ENCODE results near the gene MUC3A. TPM values are rescaled to one million over a fixed set of nuclear protein-coding genes. Genes with fewer than 3 reads are reported as not detected.

MUC3A gene
- total and polyA plus RNA-seq, 2 of the 8 experiments (the other 6 are each of a cell fraction or from before 2014, with no cell fraction given): 15.4 to 43.9 TPM

- H4K5ac ChIP-seq (ENCODE audit: insufficient read length, low read depth, low read length): no peak overlapping the region
- H4K91ac ChIP-seq (replicated peaks; ENCODE audit: insufficient read length, low read length): no peak overlapping the region
- CTCF ChIA-PET (ENCODE audit: partially characterized antibody): interaction anchor here (0.9 to 2.6 kb wide), 7 partner anchors 8 to 271 kb away, joined by 3 to 13 read pairs (median 4); partner anchors contain the start of gene SLC12A9
These were observed 46.7 kb upstream of the MUC3A start for GRCh38 chr7:100902638-100903037.

More at GRCh38 chr7:100902638-100903037, 46.7 kb upstream of the MUC3A start:
- H3K4ac ChIP-seq (replicated peaks; ENCODE audit: insufficient read length, low read depth, low read length): no peak overlapping the region
- 100% methylated on average over 7 of the region's 7 CpGs; no CpG with 5 or more reads in 1 of the 2 experiments for WGBS, 2 experiments (ENCODE audit: extremely low coverage in 1 of 2, insufficient coverage in 1 of 2, insufficient read length in 1 of 2, insufficient replicate concordance in 2 of 2, low coverage in 1 of 2, low lambda C conversion rate in 2 of 2, missing lambda C conversion rate in 1 of 2)
- H2AK5ac ChIP-seq (ENCODE audit: low read depth, low read length): no peak overlapping the region
- POLR2A ChIA-PET (ENCODE audit: partially characterized antibody): no interaction called here
- no peak overlapping the region for H2AFZ ChIP-seq (ENCODE audit: low read length)
- no peak overlapping the region for H3K27ac ChIP-seq (ENCODE audit: low read depth, low read length)
- H4K8ac ChIP-seq (ENCODE audit: extremely low read depth, insufficient read depth, low read length): no peak overlapping the region
- no peak overlapping the region for H2BK120ac ChIP-seq (replicated peaks; ENCODE audit: low read depth, low read length)
- H4K20me1 ChIP-seq (replicated peaks in 1 of 2; ENCODE audit: control insufficient read depth in 1 of 2, insufficient read depth in 2 of 2, low read length in 2 of 2): no peaks in the 10 kb centered on the region
- no peaks in the 10 kb centered on the region for H3K79me1 ChIP-seq (ENCODE audit: low read depth, low read length)
- no peak overlapping the region for H3K9ac ChIP-seq (replicated peaks in 1 of 4; ENCODE audit: extremely low read depth in 1 of 4, low read depth in 3 of 4, low read length in 3 of 4)
- no peak overlapping the region for H2BK15ac ChIP-seq (ENCODE audit: low read length)
- no peaks in the 10 kb centered on the region; a peak in 2 of 7 replicates for H3K27me3 ChIP-seq (replicated peaks in 1 of 4; ENCODE audit: control insufficient read depth in 3 of 4, extremely low read depth in 1 of 4, insufficient read depth in 3 of 4, low read length in 3 of 4)
- no peak overlapping the region for H3K56ac ChIP-seq (replicated peaks; ENCODE audit: insufficient read length, low read depth, low read length)
- H2BK5ac ChIP-seq (ENCODE audit: low read depth, low read length): no peak overlapping the region
- H3K9me3 ChIP-seq (ENCODE audit: insufficient read depth in 2 of 2, low read depth in 1 of 2, low read length in 1 of 2): no peaks in the 10 kb centered on the region
- TF ChIP-seq POU5F1 (IDR thresholded peaks at IDR 0.05; ENCODE audit: low read depth, low read length): no peak
- TF ChIP-seq SIX5 (IDR thresholded peaks at IDR 0.05; ENCODE audit: low read depth, low read length): no peak
- TF ChIP-seq EGR1 (IDR thresholded peaks at IDR 0.05; ENCODE audit: borderline replicate concordance, low read depth, low read length): no peak
- TF ChIP-seq JUN (IDR thresholded peaks at IDR 0.05; ENCODE audit: low read depth, low read length): no peak
- TF ChIP-seq KDM4A (IDR thresholded peaks at IDR 0.05; ENCODE audit: low read depth, low read length, severe bottlenecking): no peak
- TF ChIP-seq EZH2 (IDR thresholded peaks at IDR 0.05; ENCODE audit: low read depth, low read length, severe bottlenecking): no peak
- TF ChIP-seq EP300 (IDR thresholded peaks at IDR 0.05; ENCODE audit: borderline replicate concordance in 1 of 2, low read depth in 2 of 2, low read length in 2 of 2): no peak
- TF ChIP-seq CHD2 (IDR thresholded peaks at IDR 0.05; ENCODE audit: low read length): no peak
- TF ChIP-seq TBP (IDR thresholded peaks at IDR 0.05; ENCODE audit: low read depth, low read length): no peak
- no peak for TF ChIP-seq SP2 (IDR thresholded peaks at IDR 0.05; ENCODE audit: low read length)
- TF ChIP-seq USF2 (IDR thresholded peaks at IDR 0.05; ENCODE audit: low read length): no peak
- TF ChIP-seq GTF2F1 (IDR thresholded peaks at IDR 0.05; ENCODE audit: borderline replicate concordance, low read depth, low read length): no peak
- no peak for TF ChIP-seq NANOG (IDR thresholded peaks at IDR 0.05; ENCODE audit: insufficient read depth, low read depth, low read length, poor library complexity, severe bottlenecking)
- no peak for TF ChIP-seq RBBP5 (IDR thresholded peaks at IDR 0.05; ENCODE audit: borderline replicate concordance, low read depth, low read length)
- DNase-seq (ENCODE audit: low read depth in 1 of 2, low spot score in 2 of 2) (no peak), FAIRE-seq (no peak)
- H3K14ac ChIP-seq (ENCODE audit: insufficient read length): no peak overlapping the region
- no peak overlapping the region for H3K4me3 ChIP-seq (ENCODE audit: extremely low read depth in 1 of 4, insufficient read depth in 2 of 4, low read depth in 3 of 4, low read length in 4 of 4)
- H3K23ac ChIP-seq (ENCODE audit: insufficient read length): no peak overlapping the region
- no peak overlapping the region for H3K4me2 ChIP-seq (ENCODE audit: insufficient read depth in 1 of 2, low read depth in 2 of 2, low read length in 2 of 2)
- no peaks in the 10 kb centered on the region for H3K23me2 ChIP-seq (ENCODE audit: low read depth, low read length)
- H2BK20ac ChIP-seq (ENCODE audit: low read length): no peak overlapping the region
- H3K18ac ChIP-seq (ENCODE audit: extremely low read depth, low read length): no peak overlapping the region
- H2BK12ac ChIP-seq (ENCODE audit: low read depth, low read length): no peak overlapping the region
- H3K79me2 ChIP-seq (ENCODE audit: control insufficient read depth in 1 of 2, insufficient read depth in 2 of 2, low read length in 2 of 2): no peaks in the 10 kb centered on the region
- H3K4me1 ChIP-seq (replicated peaks in 1 of 4; ENCODE audit: control insufficient read depth in 3 of 4, insufficient read depth in 4 of 4, low read length in 3 of 4): no peaks in the 10 kb centered on the region
- H3K36me3 ChIP-seq (ENCODE audit: control insufficient read depth in 2 of 4, insufficient read depth in 4 of 4, low read length in 3 of 4): no peaks in the 10 kb centered on the region

All from H1 (cell line).